Measurements from ENCODE around the gene CCL25.

The CCL25 gene

DNA sequence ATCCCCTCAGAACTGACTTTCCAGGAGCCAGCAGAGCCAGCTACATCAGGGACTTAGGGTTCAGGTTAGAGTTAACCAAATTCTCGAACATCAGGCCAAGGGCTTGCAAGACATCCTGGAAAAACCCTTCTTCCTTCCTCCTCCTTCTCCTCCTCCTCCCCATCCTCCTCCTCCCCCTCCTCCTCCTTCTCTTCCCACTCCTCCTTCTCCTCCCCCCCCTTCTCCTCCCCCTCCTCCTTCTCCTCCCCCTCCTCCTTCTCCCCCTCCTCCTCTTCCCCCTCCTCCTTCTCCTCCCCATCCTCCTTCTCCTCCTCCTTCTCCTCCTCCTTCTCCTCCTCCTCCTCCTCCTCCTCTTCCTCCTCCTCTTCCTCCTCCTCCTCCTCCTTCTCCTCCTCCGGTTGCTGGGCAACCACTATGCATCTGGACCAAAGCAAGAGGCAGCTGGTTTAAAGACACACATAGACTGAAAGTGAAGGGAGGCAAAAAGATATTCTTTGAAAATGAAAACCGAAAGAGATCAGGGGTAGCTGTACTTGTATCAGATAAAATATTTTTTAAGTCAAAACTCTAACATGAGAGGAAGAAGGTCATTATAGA, 5.9 kb upstream of the CCL25 start:
- no peak for DNase-seq

DNA sequence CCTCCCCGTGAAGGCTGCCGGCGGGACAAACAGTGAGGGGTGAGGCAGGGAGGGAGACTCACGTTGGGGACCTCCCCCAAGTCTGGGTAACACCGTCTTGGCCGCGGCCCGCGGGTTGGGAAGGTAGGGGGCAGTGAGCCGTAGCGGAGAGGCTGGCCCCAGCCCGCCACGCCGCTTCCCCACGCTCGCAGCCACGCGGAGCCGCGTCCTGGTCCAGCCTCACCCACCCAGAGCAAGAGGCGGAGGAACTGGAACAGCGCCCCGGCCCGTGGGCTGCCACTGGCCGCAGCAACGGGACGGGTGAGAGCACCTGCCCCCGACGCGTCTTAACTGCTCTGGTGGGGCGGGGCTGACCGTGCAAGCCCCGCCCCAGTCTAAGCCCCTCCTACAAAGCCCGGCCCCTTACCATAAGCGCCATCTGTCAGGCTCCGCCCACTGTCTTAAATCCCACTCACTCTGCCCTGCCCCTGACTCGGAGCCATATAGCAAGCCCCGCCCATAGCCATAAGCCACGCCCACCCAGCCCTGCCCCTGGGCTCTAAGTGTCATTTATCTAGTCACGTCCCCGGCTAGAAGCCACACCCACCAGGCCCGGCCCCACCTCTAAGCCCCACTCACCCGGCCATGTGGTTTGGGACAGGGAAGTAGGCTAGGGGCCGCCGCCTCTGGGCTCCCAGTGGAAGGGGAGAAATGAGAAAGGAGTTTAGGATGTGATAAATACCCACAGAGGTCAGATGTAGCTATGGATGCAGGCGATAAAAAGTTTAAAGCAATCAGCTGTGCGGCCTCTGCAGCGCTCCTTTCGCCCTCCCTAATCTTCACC, 2.1 kb upstream of the CCL25 start:
- no peak for DNase-seq

DNA sequence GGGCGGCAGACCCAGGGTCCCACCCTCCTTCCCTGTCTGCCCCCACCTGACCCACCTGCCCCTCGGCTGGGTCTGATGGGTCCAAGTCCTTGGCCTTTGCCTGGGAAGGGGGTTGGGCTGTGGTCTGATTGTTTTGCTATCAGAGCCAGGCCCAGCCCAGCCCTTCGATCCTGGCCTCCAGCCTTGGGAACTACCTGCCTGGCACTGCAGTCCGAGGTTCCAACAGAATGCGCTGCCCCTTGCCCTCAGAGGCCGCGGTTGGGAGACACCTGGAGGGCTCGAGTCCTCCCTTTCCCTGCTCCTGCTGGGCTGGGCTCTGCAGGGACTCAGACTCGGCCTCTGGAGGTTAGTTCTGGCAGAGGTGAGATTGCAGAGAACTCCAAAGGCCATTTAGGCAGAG, 1.6 kb downstream of the CCL25 start:
- no peak for DNase-seq

DNA sequence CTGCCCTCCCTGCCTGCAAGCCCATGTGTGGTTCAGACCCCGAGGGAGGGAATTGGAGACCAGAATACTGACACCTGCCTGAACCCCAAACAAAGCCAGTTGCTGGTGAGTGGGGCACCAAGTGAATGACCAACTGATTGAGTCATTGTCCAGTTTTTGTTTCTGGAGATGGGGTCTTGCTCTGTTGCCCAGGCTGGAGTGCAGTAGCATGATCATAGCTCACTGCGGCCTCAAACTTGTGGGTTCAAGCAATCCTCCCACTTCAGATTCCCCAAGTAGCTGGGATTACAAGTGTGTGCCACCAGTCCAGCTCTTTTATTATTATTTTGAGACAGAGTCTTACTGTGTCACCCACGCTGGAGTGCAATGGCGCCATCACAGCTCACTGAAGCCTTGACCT, 4.0 kb downstream of the CCL25 start:
- DNase-seq: no peak

DNA sequence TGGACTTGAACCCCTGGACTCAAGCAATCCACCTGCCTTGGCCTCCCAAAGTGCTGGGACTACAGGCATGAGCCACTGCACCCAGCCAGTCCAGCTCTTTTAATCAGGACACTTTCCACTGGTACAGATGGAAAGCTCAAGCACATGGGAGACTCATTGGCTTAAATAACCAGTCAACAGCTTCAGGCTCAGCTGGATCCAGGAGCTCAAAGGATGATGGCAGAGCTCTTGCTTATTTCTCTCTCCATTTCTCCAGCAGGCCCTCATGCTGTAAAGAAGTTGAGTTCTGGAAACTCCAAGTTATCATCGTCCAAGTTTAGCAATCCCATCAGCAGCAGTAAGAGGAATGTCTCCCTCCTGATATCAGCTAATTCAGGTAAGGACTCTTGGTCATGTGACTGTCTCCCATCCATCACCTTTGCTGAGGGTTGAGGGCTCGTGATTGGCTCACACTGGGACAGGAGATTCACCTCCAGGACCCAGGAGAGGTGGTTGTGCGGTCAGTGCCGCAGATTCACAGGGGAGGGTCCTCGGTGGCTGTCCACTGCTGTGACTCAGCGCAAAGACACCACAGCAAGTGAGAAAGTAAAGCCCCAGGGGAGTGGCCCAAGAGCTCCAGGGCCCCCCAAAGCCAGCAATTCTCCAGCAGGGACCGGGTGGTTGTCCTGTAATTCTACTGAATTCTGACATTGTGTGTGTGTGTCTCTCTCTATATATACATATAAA, 5.1 kb downstream of the CCL25 start:
- DNase-seq: no peak

DNA sequence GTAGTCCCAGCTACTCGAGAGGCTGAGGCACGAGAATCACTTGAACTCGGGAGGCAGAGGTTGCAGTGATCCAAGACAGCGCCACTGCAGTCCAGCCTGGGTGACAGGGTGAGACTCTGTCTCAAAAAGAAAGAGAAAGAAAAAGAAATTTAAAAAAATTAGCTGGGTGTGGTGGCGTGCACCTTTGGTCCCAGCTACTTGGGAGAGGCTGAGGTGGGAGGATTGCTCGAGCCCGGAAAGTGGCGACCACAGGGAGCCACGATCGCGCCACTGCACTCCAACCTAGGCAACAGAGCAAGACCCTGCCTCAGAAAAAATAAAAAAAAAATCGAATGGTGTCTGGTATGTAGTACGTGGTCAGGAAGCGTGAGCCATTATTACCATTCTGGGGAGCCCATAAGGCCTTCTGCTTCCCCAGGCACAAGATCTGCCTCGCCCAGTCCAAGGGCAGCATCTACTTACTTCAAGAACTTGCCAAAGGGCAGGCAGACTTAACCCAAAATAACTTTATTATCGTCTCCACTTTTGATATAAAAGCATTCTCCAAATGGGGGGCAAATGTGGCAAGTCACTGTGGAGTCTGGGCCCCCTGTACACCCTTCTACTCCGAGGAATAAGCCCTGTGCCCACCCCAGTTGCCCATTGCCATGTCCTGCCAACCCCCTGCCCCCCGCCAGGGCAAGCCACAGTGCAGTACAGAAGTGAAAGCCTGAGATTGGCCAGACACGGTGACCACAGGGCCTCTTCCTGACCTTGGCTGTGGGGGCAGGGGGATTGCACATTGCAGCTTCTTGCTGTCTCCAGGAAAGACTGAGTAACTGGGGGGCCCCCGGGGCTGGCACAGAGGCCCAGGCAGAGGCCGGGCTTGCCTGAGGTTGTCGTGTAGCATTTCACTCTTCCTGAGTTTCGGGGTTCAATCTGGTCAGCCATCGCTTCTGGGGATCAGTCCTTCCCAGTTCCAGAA, 12.6 kb downstream of the CCL25 start:
- DNase-seq: no peak

DNA sequence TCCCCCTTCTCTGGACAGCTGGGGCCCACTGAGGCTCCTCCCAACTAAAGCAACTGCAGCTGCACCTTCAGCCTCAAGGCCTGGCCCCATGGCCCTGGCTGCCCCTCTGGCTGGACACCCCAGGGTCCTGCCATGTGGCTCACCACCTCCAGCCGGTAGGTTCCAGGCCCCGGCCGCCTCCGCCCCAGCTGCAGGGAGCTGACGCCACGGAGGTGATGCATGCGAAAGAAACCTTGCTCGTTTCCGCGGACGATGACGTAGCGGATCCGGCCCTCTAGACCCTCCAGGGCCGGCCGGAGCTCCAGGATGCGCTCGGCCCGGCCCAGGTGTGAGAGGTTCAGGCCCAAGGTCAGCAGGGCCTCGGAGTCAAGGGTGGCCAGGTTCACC, 13.3 kb downstream of the CCL25 start:
- DNase-seq: no peak

DNA sequence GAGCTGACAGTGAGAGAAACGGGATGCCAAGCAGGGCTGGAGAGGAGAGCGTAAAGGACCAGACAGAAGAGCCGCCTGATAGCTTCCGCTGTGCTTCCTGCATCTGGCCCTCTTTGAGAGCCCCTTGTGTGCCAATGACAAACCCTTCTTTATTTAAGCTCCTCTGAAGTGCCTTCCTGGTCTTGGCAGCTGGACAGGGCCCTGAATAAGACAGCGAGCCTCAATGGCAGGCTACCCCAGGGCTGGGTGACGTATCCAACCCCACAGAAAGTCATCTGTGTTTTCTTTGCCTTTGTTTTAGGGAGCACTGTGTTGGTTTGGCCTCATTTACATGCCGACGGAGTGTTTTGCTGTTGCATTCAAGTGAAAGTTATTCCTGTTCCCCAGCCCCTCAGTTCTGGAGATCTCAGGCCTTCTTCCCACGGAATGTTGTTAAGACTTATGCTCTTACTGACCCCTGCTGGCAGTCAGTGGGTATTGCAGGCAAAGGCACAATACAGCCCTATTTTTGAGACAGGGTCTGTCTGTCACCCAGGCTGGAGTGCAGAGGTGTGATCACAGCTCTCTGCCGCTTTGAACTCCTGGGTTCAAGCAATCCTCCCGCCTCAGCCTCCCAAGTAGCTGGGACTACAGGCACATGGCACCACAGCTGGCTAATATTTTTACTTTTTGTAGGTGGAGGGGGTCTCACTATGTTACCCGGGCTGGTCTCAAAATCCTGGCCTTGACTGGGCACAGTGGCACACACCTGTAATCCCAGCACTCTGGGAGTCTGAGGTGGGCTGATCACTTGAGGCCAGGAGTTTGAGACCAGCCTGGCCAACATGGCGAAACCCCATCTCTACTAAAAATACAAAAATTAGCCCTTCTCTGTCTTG, 16.8 kb downstream of the CCL25 start:
- DNase-seq: no peak

DNA sequence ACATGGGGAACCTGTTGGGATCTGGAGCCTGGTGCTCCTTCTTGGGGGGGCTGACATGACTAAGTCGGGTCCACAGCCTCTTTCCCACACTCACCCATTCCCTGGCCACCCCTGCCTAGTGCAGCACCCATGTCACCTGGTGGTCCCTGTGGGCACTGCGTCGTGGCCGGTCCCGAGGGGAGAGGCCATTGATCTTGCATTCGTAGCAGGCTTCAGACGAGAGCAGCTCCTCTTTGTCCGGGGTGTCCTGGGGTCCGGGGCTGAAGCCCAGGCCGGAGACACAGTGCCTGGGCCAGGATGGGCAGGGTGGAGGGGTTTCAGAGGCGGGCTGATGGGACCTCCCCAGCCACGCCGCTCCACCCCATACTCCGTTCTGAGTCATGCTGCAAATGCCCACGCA, 19.4 kb downstream of the CCL25 start:
- no peak for DNase-seq

DNA sequence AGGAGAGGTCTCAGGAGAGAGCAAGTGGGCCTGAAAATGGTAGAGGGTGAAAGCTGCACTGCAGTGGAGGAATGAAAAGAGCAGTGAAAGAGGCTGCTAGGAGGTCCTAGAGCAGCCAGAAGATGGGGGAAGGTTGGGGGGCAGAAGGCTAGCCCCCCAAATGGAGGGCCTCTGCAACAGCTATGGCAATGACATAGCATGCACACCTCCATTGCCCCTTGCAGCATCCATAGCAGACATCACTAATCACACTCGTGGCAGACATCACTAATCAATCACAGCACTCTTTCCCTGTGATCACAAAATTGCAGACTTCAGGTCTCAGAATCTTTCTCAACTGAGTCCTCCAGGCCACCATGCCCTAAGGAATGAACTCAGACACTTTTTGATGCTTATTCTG, 21.9 kb downstream of the CCL25 start:
- DNase-seq: no peak

DNA sequence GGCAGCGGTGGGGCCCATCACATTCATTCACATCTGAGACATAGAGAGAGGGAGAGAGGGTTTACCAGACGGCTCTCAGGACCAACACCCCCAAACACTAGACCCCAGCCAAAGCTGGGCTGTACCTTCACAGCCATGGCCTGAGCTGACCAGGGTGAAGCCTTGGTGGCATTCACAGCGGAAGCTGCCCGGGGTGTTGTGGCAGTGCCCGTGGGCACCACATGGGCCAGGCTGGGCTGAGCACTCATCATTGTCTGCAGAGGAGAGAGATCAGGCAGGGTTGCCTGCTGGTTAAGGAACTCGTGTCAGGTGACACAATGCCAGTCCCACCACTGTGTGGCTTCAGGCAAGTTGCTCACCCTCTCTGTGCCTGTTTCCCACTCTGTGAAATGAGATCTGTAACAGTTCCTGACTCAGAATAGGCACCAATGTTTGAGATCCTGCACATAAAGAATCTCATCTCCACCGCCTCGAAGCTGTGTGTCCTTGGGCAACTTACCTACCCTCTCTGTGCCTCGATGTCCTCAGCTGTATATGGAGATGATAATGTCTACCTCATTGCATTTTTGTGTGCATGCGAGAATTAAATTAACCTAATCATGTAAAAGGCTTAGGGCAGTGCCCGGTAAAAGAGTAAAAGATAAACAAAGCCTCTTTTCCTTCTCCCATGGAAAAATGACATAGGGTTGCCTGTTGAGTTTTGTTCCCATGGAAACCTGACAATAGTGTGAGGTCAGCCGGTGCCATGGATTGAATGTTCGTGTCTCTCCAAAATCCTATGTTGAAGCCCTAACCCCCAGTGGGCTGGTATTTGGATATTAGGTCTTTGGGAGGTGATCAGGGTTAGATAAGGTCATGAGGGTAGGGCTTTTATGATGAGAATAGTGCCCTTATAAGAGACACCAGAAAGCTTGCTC, 22.9 kb downstream of the CCL25 start:
- DNase-seq: no peak

DNA sequence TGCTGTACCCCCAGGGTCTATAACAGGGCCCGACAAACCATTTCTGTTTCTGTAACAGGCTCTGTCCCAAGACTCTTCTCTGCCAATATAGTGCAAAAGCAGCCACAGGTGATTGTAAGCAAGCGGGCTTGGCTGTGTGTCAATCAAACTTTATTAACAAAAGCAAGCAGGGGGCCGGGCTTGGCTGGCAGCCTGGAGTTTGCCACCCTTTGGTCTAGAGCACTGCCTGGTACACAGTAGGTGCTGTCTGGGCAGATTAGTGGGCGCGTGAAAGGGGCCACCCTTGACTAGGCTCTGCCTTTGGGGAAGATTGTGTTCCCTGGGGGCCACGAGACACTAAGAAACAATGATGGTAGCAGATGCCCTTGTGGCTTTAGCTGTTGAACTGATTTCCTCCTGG, 27.4 kb downstream of the CCL25 start:
- DNase-seq: no peak

DNA sequence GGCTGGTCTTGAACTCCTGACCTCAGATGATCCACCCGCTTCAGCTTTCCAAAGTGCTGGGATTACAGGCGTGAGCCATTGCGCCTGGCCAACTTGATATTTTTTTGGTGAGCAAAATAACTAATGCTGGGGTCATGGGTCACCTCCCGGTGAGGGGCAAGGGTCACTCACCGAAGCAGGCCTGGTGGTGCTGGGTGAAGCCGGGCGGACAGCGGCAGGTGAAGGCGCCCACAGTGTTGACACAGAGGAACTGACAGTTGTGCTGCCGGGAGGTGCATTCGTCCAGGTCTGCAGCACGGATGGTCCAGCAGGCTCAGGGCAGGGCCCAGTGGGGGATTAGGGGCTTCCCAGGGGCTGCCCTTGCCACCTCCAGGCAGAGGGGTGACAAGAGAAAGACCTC, 28.3 kb downstream of the CCL25 start:
- DNase-seq: no peak

DNA sequence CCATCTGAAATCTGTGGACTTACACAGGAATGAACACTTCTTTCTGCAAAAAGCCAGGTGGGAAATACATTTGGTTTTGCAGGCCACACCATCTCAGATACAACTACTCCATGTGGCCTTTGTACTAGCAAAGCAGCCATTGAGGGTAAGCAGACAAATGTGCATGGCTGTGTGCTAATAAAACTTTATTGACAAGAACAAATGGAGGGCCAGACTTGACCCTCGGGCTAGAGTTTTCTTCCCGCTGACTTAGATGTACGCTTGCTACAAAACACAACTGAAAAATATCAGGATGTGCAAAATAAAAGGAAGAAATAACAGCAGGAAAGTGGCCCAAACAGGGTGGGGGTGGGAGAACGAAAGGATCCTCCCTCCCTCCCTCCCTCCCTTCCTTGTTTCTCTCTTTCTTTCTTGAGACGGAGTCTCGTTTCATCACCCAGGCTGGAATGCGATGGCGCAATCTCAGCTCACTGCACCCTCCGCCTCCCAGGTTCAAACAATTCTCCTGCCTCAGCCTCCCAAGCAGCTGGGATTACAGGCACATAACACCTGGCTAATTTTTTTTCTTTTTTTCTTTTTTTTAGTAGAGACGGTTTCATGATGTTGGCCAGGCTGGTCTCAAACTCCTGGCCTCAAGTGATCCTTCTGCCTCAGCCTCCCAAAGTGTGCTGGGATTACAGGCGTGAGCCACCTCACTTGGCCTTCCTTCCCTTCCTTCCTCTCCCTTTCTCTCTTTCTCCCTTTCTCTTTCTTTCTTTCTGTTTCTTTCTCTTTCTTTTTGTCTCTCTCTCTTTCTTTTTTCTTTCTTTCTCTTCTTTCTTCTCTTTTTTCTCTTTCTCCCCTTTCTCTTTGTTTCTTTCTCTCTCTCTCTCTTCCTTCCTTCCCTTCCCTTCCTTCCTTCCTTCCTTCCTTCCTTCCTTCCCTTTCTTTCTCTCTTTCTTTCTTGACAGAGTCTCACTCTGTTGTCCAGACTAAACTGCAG, 29.3 kb downstream of the CCL25 start:
- DNase-seq: no peak

DNA sequence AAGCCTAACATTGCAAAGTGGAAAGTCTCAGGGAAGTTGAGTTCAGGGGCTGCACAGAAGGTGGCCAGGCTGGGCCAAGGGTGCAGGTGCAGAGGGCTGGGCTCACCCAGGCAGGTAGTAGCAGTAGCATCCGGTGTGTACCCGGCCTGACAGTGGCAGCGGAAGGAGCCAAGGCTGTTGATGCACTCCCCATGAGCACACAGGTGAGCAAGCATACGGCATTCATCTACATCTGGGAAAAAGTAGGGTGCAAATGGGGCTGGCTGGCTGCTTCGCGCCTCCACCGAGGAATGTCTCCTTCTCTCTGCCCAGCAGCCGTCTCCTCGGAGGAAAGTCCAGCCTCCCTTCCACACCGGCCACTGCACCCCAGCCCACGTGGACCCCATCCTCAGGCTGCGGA, 30.6 kb downstream of the CCL25 start:
- DNase-seq: no peak

DNA sequence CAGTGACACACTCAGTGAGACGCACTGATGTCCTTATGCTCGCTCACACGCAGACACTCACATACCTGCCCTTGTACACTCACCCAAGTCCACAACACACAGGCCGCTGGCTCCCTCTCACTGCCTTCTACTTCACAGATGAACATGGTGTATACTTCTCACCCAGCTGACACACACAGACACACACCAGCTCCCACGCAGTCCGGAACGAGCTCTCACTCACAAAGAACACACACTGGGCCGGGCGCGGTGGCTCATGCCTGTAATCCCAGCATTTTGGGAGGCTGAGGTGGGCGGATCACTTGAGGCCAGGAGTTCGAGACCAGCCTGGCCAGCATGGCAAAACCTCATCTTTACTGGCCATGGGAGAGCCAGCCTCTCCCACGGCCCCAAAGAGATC, 31.6 kb downstream of the CCL25 start:
- DNase-seq: no peak

DNA sequence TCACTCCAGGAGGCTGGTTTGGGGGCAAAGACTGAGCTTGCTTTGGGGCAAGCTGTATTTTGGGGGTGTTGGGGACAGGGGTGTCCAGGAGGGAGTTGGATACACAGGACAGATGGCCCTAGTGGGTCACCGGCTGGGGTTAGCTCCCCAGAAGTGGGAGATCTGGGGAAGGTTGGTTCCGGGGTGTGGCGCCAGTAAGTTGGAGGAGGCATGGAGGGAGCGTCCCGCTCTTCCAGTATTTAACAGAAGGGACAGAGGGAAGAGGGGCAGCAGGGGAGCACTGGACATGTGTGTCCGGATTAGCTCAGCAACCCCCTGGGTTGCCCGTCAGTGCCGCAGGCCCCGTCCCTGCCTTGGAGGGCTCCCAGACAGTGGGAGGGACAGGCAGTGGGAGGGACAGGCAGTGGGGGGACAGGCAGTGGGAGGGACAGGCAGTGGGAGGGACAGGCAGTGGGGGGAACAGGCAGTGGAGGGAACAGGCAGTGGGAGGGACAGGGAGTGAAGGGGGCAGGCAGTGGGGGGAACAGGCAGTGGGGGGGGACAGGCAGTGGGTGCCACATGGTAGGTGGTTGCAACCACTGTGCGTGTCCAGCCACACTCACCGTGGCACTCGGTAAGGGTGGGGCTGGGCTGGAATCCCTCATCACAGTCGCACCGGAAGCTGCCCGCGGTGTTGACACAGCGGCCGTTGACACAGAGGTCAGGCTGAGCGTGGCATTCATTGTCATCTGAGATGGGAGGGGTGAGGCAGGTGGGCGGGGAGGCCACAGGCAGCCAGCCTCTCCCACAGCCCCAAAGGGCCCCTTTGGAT, 33.2 kb downstream of the CCL25 start:
- no peak for DNase-seq

DNA sequence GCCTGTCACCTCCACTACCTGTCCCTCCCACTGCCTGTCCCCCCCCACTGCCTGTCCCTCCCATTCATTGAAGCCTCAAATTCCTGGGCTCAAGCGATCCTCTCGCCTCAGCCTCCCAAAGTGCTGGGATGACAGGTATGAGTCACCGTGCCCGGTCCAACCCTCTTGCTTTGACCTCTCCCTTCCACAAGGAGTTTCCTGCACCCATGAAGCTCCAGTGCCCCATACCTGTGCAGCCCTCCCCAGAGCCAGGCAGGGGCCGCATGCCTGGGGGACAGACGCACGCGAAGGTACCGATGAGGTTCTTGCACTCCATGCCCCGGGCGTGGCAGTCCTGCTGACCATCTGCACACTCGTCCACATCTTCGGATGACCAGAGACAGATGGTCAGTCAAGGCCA, 34.3 kb downstream of the CCL25 start:
- no peak for DNase-seq

DNA sequence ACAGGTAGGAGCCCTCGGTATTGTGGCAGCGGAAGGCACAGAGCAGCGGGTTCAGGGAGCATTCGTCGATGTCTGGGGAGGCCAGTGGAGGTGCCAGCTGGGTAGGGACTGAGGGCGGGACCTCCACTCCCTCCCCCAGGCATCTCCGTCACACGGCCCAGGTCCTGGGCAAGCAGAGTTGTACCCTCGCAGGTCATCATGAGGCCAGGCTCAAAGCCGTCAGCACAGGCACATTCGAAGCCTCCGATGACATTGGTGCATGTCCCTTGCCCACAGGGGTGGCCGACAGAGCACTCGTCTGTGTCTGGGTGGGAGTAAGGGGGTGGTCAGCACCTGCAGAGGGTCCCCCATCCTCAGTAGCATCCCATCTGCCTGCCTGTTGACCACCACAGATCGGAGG, 35.3 kb downstream of the CCL25 start:
- DNase-seq: no peak
